NCI-H1436 (cell line): Measurements from ENCODE around the gene SDK2.
A peak's percentile ranks its signal among the peaks of the same experiment; 100 is the strongest.

Experiments
- DNase-seq: peaks from one replicate; lab custom pipeline; 2025; lab: John Stamatoyannopoulos, UW

The SDK2 gene

DNA sequence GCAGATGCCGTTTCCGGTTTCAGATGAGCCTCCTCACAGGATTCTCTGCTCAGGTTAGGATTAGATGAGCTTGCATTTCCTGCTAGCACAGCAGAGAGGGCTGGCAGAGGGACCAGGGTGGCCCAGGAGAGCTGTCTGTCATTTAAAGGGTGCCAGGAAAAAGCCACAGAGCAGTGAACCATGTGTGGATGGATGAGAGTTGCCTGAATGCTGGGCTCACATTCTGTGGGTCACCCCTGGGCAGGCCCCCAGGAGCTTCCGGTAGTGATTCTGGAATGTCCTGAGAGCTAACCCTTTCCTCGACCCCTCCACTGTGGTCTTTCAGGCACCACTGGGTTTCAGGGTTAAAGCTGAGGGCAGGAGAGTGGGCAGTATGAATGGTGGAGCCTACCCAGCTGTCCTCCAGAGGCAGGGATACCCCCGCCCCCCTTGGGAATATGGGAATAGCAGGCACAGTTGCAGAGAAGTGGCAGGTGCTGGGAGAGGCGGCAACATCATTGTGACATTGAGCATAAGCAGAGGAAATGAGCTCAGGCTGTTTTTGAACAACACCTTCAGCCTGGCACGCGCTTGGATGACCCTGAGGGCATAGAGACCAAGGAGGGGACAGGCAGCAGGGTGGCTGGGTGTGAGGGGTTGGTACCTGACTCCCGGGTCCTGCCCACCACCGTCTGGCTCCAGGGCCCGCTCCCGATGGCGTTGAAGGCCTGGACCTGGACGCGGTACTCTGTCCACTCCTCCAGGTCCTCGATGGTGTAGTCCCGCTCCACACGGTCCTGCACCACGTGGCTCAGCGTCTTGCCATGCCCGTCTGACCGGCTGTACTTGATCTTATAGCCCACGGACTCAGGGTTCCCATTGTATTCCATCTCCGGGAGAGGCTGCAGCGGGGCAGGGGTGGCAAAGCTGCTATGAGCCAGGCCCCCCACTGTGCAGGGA is 249.5 kb downstream of the SDK2 start:
- no peak for DNase-seq

DNA sequence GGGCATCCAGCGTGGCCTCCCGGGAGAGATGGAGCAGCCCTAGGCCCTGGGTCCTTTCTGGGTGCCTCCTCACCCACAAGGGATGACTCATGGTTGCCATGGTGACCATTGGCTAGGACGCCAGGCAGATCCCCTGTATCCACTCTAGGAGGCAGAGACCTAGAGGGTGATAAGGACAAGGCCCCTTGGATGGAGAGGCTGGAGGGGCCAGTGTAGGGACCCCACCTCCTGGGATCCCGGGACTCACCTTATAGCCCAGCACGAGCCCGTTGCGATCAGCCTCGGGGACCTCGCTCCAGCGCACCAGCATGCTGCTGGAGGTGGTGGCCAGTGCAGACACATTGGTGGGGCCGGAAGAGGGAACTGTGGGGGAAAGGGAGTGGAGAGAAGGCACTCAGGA is 250.3 kb downstream of the SDK2 start:
- no peak for DNase-seq

DNA sequence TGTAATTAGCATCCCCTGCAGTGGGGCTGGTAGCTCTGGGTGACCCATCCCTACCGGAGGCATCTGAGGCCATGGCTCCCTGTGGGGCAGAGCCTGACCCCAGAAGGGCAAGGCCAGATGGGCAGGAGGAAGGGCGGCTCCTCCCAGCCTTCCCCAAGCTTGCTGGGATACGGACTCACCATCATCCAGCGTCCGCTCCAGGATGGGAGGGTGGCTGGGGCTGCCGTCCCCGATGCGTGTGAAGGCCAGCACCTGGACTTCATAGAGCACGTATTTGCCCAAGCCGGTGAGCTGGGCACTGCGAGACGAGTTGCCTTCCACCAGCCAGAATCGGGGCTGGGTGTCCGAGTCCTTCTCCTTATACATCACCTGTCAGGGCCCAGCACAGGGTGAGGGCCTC is 250.9 kb downstream of the SDK2 start:
- DNase-seq: no peak

DNA sequence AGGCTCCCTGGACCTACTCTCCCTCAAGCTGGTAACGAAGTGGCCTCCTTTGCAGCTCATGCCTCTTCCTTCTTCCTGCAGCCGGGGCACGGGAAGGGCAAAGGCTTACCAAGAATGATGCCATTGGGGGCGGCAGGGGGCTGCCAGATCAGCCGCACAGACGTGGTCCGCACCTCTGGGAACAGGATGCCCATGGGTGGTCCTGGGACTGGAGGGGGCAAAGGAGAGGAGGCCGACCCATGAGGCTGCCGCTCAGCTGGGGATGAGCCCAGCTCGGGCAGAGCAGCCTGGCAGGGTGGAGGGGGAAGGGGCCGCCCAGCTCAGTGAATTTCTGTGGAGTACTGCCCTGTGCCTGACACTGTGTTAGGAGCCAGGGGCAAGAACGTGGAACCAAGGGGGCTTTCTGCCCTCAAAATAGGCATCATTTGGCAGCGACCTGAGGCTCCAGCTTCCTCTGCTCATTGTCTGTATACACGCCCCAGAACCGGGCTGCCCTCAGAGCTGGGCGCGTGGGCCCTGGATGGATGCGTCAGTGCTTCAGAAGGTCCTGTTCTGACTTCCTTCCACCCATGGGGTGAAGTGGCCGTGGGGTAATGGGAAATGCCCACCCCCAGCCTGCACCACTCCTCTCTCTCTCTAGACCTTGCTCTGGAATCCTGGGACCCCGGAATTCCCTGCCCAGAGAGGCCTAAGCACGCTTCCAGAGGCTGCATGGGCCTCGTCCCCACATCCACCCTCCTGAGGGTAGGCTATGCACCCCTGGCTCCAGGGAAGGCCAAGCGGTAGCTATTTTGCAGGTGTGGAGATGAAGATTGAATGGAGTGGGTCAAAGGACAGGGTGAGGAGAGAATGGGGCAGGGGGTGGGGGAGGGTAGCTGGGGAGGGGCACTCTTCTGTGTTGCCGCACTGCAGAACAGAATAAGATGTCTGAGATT is 252.6 kb downstream of the SDK2 start:
- DNase-seq: no peak

DNA sequence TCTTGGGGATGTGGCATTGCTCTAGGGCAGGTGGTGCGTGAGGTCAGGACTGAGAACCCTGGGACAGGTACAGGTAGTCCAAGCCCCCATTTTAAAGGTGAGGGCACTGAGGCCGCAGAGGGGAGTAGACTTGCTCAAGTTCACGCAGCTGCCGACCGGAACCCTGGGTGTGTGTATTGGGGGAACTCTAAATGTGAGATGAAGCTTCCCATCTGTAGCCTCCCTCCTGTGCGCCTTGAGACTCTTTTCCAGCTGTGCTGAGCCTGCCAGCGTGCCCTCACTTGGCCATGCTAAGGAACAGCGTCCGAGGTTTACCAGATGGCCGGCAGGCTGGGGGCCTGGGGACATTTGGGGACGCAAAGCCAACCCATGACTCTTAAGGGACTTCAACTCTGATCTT is 253.4 kb downstream of the SDK2 start:
- no peak for DNase-seq

DNA sequence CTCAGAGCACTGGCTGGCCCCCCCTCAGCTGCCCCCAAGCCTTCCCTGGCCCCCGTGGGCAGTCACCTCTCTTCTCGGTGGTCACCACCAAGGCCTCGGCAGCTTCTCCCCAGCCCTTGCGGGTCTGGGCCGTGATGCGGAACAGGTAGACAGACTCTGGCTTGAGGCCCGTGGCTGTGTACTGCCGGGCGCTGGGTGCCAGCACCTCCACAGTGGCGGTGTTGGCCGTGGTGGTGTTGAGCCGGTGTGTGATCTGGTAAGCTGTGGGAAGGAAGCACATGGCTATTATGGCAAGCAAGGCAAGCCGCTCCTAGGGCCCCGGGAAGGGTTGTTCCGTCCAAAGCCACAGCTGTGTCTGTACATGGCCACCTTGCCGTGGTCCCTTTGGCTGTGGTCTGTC is 254.0 kb downstream of the SDK2 start:
- DNase-seq: no peak

DNA sequence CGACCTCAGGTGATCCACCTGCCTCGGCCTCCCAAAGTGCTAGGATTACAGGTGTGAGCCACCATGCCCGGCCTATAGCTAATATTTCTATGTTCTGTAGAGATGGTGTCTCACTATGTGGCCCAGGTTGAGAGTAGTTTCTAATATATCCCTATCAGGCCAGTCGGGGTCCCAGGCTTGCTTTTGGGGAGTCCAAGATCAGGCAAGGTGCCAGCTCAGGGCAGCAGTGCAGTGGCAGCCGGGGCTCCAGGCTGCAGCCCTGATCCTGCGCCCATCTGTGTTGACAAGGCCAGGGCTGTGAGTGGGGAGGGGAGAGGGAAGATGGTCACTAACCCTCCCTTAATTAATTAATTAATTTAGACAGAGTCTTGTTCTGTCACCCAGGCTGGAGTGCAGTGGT is 254.8 kb downstream of the SDK2 start:
- DNase-seq: no peak

DNA sequence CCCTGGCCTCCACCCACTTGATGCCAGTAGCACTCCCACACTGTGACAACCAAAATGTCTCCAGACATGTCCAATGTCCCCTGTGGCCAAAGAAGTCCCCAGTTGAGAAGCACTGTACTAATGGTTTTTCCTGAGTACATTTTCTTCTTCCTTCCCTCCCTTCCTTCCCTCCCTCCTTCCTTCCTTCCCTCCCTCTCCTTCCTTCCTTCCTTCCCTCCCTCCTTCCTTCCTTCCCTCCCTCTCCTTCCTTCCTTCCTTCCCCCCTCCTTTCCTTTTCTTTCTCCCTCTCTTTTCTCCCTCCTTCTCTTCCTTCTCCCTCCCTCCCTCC is 255.7 kb downstream of the SDK2 start:
- DNase-seq: no peak

DNA sequence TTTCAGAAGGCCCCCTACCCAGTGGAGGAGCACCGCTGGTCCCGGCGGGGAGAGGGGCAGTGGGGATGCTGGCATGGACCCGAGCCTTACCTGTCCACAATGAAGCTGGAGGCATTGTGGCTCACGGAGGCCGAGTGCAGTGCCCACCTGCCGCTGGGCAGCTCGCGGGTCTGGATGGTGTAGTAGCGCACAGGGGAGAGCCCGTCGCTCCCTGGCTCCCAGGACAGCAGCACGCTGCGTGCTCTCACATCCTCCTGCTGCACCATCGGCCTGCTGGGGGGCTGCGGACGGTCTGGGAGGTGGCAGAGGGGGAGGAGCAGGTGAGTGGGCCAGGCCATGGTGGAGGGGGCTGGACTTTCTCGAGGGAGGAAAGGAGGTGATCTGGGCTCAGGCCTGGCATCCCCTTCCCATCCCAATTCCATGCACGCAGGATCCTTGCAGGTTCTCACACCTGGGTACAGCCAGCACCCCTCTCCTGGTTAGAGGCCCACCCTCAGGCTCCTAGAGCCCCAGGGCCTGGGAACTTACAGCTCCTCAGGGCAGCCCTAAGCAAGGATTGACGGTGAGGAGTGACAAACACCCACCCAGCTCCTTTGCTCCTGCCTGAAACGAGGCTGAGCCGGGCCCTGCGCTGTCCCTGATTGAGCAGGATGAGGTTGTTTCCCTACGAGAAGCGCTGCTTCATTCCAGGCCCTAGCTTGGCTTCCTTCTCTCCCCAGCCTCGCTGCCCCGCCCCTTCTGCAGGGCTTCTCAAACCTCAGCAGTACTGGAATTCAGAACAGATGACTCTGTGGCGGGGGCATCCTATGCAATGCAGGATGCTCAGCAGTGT is 256.3 kb downstream of the SDK2 start:
- no peak for DNase-seq

DNA sequence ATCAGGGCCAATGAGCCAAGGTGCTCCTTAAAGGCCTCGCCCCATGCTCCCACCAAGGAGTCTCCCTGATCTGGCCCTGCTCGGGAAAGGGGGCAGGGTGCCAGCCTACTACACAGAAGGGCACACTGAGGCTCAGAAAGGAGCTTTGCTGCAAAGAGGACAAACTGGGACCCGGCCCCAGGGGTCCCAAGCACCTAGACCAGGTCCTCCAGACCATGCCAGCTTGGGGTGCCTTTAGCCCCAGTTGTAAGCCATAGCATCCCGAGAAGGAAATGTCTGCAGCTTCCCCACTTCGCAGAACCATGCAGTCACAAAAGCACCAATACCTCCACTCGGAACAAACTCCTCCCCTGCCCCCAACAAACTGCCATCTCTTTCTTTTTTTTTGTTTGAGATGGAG is 257.7 kb downstream of the SDK2 start:
- DNase-seq: no peak

DNA sequence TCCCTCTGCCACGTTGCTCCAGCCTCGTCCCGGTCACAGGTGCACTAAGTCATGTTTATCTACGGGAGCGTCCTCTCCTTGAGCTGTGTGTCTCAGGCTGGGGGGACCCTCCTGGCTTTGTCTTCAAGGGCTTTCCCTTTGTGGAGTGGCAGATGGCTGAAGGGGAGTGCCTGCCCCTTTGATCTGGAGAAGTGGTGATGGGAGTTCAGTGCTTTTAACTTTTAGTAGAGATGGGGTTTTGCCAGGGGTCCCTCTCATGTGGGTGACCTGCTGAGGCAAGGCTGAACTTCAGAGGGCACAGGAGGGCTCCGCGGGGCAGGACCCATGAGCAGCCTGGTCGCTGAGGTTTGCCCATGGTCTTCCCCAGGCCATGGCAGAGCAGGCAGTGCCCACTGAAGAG is 259.3 kb downstream of the SDK2 start:
- no peak for DNase-seq

DNA sequence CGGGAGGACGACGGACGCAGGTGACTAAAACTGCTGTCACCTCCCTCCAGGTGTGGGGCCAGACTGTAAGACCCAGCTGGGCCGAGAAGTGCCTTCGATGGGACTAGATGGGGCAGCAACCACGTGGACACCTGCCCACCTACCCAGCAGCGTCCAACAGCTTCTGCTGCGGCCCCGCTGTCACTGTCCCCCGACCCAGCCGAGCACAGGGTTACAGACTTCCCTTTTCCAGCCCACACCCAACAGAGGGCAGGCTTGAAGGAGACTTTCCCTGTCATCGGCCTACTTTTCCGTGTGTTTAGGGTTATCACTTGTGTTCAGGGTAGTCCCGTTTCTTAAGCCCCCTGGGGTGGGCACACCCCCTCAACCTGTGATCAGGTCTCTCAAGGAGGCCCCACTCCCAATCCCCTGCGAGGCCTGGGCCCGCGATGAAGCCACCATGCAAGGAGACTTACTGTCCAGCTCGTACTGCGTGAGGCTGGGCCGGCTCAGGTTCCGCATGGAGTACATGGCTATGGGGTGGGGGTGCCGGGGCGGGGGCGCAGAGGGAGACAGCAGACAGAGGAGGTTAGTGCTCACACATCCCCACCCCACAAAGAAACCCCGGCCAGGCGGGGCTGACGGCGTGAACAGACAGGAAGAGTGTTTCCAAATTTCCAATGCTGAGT is 263.7 kb downstream of the SDK2 start:
- no peak for DNase-seq

DNA sequence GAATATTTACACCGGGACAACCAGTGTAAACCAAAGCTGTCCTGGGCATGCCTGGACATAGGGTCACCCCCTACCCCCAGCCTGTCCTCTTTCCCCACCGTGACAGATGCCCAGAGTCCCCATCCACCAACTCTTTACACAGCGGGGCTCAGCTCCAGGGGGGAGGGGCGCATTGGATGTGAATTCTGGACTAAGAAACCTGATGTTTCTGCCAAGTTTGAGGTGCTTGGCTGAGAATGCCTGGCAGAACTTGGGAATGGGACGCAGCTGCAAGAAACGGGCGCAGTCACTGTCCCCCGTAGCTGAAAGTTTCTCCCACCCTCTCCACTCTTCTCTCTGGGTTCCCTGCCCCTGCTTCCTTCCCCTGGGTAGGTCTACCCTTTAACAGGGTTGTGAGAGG is 264.4 kb downstream of the SDK2 start:
- DNase-seq: no peak

DNA sequence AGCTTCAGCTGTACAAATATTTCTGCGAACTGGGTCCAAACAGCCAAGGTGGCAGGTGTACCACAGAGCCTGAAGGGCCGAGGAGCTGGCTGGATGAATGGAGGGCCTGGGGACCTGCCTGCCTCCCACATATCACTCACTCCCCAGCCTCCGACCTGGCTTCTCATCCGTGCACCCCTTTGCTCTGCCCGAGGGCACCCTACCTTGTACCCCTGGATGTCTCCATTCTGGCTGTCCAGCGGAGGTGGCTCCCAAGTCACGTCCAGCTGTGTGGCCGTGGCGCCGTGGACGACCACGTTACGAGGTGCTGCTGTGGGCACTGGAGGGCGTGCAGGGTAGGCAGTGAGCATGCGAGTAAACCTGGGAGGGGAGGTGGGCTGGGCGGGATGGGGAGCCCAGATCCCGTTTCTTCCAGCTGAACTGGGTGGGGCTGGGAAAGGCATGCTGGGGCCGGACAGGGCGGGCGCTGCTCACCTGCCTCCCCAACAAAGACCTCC is 265.2 kb downstream of the SDK2 start:
- DNase-seq: no peak

DNA sequence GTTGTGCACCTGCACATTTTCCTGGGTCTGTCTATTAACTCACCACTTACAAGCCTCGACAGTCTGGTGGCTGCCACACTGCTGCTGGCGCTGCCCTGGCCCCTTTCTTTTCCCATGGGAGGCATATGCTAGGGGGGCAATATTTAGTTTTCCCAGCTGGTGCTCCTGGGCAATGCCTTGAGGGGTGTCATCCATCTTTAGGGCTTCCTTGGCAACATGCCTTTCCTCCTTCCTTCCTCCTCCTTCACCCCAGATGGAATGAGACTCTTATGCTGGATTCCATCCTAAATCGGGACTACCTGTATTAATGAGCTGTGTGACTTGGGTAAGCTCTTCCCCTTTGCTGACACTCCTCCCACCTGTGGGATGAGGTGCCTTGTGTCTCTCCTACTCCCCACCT is 267.6 kb downstream of the SDK2 start:
- no peak for DNase-seq

DNA sequence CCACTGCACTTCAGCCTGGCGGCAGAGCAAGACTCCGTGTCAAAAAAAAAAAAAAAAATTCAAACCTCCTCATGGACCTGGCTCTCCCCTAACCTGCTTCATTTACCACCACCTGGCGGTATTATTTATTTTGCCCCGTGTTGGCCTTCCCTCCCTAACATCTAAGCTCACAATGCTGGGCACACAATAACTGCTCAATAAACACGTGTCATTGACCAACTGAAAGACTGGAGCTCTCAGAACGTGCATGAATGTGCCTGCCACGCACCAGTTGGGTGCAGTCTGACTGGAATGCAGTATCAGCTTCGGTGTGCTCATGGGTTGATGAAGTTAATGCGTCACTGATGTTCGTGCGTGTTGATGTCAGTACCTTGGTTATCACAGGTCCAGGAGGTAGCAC is 268.1 kb downstream of the SDK2 start:
- DNase-seq: no peak

DNA sequence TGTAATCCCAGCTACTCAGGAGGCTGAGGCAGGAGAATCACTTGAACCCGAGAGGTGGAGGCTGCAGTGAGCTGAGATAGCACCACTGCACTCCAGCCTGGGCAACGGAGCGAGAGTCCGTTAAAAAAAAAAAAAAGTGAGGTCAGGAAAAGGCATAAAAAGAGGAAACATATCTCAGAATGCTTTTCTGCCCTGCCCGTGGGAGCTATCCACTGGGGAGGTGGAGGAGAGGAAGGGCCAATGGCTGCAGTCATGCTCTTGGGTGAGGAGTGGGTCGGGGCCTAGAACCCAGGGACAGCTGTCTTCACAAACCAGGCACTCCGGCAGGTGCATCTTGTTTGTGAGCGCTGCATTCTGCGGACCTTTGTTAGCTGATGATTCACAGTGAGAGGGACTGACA is 272.4 kb downstream of the SDK2 start:
- no peak for DNase-seq

DNA sequence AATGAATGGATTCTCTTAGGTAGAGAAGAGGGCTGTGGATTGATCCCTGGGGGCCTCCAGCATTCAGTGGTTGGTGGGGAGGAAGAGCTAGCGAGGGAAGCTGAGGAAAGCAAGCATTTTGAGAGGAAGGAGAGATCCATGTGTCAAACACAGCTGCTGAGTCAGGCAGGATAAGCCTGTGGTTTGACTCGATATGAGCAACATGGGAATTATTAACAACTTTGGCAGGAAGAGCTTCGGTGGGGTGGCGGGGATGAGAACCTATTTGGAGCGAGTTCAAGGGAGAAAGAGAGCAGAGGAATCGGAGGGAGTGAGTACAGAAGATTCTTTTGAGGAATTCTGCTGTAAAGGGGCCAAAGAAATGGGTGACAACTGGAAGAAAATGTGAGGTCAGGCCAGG is 273.0 kb downstream of the SDK2 start:
- no peak for DNase-seq

DNA sequence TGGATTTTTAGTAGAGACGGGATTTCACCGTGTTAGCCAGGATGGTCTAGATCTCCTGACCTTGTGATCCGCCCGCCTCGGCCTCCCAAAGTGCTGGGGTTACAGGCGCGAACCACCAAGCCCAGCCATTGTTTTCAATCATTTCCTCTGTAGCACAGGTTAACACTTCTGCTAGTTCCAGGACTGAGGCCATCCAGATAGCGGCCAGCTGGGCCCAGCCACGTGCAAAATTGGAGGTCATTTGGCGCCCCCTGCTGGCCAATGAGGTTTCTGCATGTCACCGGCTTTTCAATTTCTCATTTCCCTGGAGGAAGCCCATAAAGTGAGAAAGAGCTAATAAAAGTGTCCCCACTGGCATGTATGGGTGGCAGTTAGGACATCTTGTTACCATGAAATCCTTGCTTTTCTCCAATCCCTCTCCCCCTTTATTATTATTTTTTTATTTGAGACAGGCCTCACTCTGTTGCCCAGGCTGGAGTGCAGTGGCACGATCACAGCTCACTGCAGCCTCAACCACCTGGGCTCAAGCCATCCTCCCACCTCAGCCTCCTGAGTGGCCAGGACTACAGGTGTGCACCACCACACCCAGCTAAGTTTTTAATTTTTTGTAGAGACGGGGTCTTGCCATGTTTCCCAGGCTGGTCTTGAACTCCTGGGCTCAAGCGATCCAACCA is 274.3 kb downstream of the SDK2 start:
- peak; percentile 74 for DNase-seq

DNA sequence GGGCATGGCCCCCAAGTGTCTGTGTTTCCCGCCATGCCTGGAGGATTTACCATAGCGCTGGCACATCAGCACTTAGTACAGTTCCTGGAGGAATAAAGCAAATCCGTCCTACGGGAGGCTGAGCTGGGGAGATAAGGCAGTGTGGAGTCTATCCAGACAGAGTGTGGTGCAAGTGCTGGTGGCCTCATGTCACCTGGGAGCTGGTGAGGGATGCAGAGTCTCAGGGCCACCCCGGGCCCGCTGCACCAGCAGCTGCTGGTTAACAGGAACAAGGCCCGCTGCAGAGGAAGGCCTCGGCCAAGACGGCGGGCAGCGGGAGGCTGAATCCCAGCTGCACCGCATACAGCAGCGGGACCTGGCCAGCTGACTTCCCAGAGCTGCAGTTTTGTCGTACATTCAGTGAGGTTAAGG is 275.1 kb downstream of the SDK2 start:
- DNase-seq: no peak

DNA sequence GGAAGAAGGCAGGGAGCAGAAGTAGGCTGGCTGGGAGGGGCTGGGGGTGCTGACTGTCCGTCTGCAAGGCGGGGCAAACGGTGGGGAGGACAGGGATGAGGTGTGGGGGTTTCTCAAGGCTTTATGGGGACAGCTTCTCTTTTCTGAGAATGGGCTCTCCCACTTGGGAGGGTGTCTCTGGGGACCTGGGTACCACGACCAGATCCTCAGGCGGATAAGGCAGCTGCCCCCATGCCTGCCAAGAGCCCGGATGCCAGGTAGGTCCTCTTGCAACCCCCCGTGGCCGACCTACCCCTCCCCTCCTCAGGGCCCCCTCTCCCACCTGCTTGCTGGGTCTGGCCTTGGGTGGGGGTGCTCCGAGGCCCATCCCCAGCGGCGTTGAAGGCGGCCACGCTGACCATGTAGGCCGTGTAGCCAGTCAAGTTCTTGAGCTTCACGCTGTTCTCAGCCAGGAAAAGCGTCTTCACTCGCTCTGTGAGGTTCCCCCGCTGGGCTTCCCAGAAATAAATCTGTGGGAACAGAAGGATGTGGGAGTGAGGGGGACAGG is 276.1 kb downstream of the SDK2 start:
- DNase-seq: no peak
